ENCODE data around the gene EFEMP1.

GRCh38 chr2:55902429-55902828, 21.2 kb downstream of the EFEMP1 start:
- TF ChIP-seq EZH2 (IDR thresholded peaks at IDR 0.05; ENCODE audit: borderline replicate concordance) (no peak), CTCF (IDR thresholded peaks at IDR 0.05; ENCODE audit: poor library complexity) (no peak), EZH2phosphoT487 (IDR thresholded peaks at IDR 0.05; ENCODE audit: low read depth, severe bottlenecking, unreplicated experiment) (no peak)

Measured in hepatocyte (in vitro differentiated cells).